HL-60/S4 treated with retinoic acid at 250 ng/mL for 4 days and 3 days (cell line): ENCODE results near the gene EEF2.
"Not testable (repeated sequence)": the region's sequence is repeated elsewhere in the genome, so short reads cannot be mapped to it uniquely, and the experiment has no call there.

Source experiments
- in situ Hi-C: fragments of 300-500 bp; cut with MboI; formaldehyde crosslinking; loops from 2 replicates; pipeline ENCODE4 v1.7.0; 2022; ENCODE audit warnings: low sequenced_read_pairs

EEF2 gene

GRCh38 chr19:3950871-3951861 lies 34.1 kb downstream of the EEF2 start:
- in situ Hi-C loops = no loop called here

- in situ Hi-C loops = no loop called here
Observed at GRCh38 chr19:3949997-3950859, 35.0 kb downstream of the EEF2 start.

GRCh38 chr19:3949294-3949693 lies 36.0 kb downstream of the EEF2 start:
- in situ Hi-C loops = no loop called here

GRCh38 chr19:3947316-3947933 lies 37.8 kb downstream of the EEF2 start:
- in situ Hi-C loops = not testable (repeated sequence)

GRCh38 chr19:3945838-3946237 lies 39.4 kb downstream of the EEF2 start:
- in situ Hi-C loops = no loop called here

- in situ Hi-C loops = no loop called here
Observed at GRCh38 chr19:3944018-3944721, 41.1 kb downstream of the EEF2 start.

- in situ Hi-C loops = no loop called here
Observed at GRCh38 chr19:3942790-3943409, 42.4 kb downstream of the EEF2 start.

GRCh38 chr19:3938300-3938950 lies 46.8 kb downstream of the EEF2 start:
- in situ Hi-C loops = not testable (repeated sequence)

GRCh38 chr19:3936506-3937442 lies 48.5 kb downstream of the EEF2 start:
- in situ Hi-C loops = no loop called here

GRCh38 chr19:3932931-3933810 lies 52.1 kb downstream of the EEF2 start, which contains the start of gene NMRK2:
TSS of gene NMRK2 (plus strand) at chr19:3933069. CDS start at chr19:3933672, 603 bp downstream.
- in situ Hi-C loops = no loop called here

- in situ Hi-C loops = no loop called here
Observed at GRCh38 chr19:3931041-3931440, 54.2 kb downstream of the EEF2 start.
